GM10266 (cell line): ENCODE results near the gene XIRP1.

ENCODE experiments used
- DNase-seq: peaks from one replicate; pipeline ENCODE4 v3.0.0; 2012; ENCODE audit errors: extremely low spot score
- CTCF ChIP-seq: IDR thresholded peaks from 2 replicates; pipeline ENCODE4 v1.5.1; 2012; ENCODE audit warnings: mild to moderate bottlenecking, low read depth; ENCODE audit not compliant: control insufficient read depth, insufficient read depth; ENCODE audit errors: missing control alignments

XIRP1 gene

GRCh38 chr3:39149498-39150147, 42.8 kb downstream of the XIRP1 start:
- no peak for TF ChIP-seq CTCF
- no peak for DNase-seq

GRCh38 chr3:39149059-39149455, 43.3 kb downstream of the XIRP1 start:
- no peak for DNase-seq
- TF ChIP-seq CTCF = no peak

GRCh38 chr3:39148435-39149058, 43.8 kb downstream of the XIRP1 start:
- TF ChIP-seq CTCF = no peak
- DNase-seq = no peak

GRCh38 chr3:39147711-39148434, 44.5 kb downstream of the XIRP1 start:
- no peak for TF ChIP-seq CTCF
- DNase-seq = peak; percentile 55

- no peak for DNase-seq
- no peak for TF ChIP-seq CTCF
Observed at GRCh38 chr3:39146611-39147591, 45.5 kb downstream of the XIRP1 start.

- TF ChIP-seq CTCF = no peak
- no peak for DNase-seq
Observed at GRCh38 chr3:39146083-39146501, 46.3 kb downstream of the XIRP1 start.
